OCI-M1 (cell line): Measurements from ENCODE around the gene NUP62.

Experiments
- DNase-seq: peaks from one replicate; lab custom pipeline; 2025; lab: John Stamatoyannopoulos, UW

NUP62 gene

GRCh38 chr19:49880162-49880869 is 49.0 kb downstream of the NUP62 start:
- no peak for DNase-seq

GRCh38 chr19:49879243-49879963 is 49.9 kb downstream of the NUP62 start:
- DNase-seq: no peak

- DNase-seq: no peak
Measured at GRCh38 chr19:49878744-49879070, 50.6 kb downstream of the NUP62 start.

- DNase-seq: peak; percentile 99
Measured at GRCh38 chr19:49877879-49878743, 51.2 kb downstream of the NUP62 start.

GRCh38 chr19:49877020-49877878 is 52.1 kb downstream of the NUP62 start, which contains the start of the genes AKT1S1 and TBC1D17:
Gene AKT1S1, minus strand, starts transcription at chr19:49877355. Its CDS starts 4,060 bp downstream, at chr19:49873295.
Gene TBC1D17, plus strand, starts transcription at chr19:49877702. Its CDS starts 22 bp downstream, at chr19:49877724.
- DNase-seq: peak; percentile 100

- peak; percentile 99 for DNase-seq
Measured at GRCh38 chr19:49876422-49877019, 52.8 kb downstream of the NUP62 start.

GRCh38 chr19:49875857-49876421 is 53.4 kb downstream of the NUP62 start:
- DNase-seq: peak; percentile 78

GRCh38 chr19:49875177-49875576 is 54.1 kb downstream of the NUP62 start:
- DNase-seq: no peak

- DNase-seq: no peak
Measured at GRCh38 chr19:49874503-49875157, 54.7 kb downstream of the NUP62 start.

- no peak for DNase-seq
Measured at GRCh38 chr19:49873834-49874233, 55.5 kb downstream of the NUP62 start.

GRCh38 chr19:49873129-49873521 is 56.2 kb downstream of the NUP62 start:
- DNase-seq: no peak

- DNase-seq: no peak
Measured at GRCh38 chr19:49872245-49873128, 56.8 kb downstream of the NUP62 start.

GRCh38 chr19:49871349-49871985 is 57.8 kb downstream of the NUP62 start:
- DNase-seq: no peak

- DNase-seq: peak; percentile 61
Measured at GRCh38 chr19:49870309-49870901, 58.9 kb downstream of the NUP62 start.

GRCh38 chr19:49869484-49870308 is 59.6 kb downstream of the NUP62 start:
- peak; percentile 100 for DNase-seq

- DNase-seq: no peak
Measured at GRCh38 chr19:49869009-49869483, 60.3 kb downstream of the NUP62 start.
